Measurements from ENCODE around the gene VTI1A.

VTI1A gene

DNA sequence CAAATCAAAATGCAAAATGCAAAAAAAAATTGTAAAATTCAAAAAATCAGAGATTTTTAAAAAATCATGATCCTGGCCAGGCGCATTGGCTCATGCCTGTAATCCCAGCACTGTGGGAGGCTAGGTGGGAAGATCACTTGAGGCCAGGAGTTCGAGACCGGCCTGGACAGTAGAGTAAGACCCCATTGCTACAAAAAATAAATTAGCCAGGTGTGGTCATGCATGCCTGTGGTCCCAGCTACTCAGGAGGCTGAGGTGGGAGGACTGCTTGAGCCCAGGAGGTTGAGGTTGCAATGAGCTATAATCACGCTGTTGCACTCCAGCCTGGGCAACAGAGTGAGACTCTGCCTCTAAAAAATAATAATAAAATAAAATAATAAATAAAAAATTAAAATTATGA is 347.2 kb downstream of the VTI1A start:
- Mint-ChIP-seq H3K27ac (no peak overlapping the region), H3K9me3 (peaks cover 6% of the 10 kb centered on the region), H3K36me3 (ENCODE audit: low read depth) (peaks cover 3% of the 10 kb centered on the region), H3K27me3 (ENCODE audit: low read depth) (no peaks in the 10 kb centered on the region), H3K4me3 (no peak overlapping the region), H3K4me1 (ENCODE audit: low read depth) (no peaks in the 10 kb centered on the region)

- no peak overlapping the region for H3K4me3 Mint-ChIP-seq
- no peaks in the 10 kb centered on the region for H3K9me3 Mint-ChIP-seq
- no peaks in the 10 kb centered on the region for H3K36me3 Mint-ChIP-seq (ENCODE audit: low read depth)
- H3K4me1 Mint-ChIP-seq (ENCODE audit: low read depth), result no peaks in the 10 kb centered on the region
- no peak overlapping the region for H3K27ac Mint-ChIP-seq
- H3K27me3 Mint-ChIP-seq (ENCODE audit: low read depth), result no peaks in the 10 kb centered on the region
Measured at GRCh38 chr10:112795067-112795466, 348.1 kb downstream of the VTI1A start.

DNA sequence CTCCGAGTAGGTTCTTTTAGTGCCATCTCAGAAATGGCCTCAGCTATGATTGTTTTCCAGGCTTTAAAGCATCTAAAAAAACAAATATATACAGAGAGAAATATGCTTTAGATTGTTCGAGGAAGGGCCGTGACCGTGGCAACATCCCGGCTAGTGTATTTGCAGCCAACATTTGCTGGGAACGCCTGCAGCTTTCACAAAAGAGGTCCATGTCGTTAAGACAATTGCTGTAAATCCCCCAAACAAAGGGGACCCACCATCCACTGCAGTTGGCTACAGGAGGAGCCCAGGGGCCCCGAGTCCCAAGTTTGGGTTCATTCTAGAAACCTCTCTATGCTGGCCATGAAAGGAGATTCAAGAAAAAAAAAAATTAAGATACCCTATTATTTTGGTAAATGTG is 350.2 kb downstream of the VTI1A start:
- H3K27ac Mint-ChIP-seq, result no peak overlapping the region
- H3K4me3 Mint-ChIP-seq, result no peak overlapping the region
- H3K36me3 Mint-ChIP-seq (ENCODE audit: low read depth), result no peaks in the 10 kb centered on the region
- no peaks in the 10 kb centered on the region for H3K4me1 Mint-ChIP-seq (ENCODE audit: low read depth)
- H3K27me3 Mint-ChIP-seq (ENCODE audit: low read depth), result no peaks in the 10 kb centered on the region
- no peaks in the 10 kb centered on the region for H3K9me3 Mint-ChIP-seq

GRCh38 chr10:112797855-112798254 is 350.8 kb downstream of the VTI1A start:
- no peak overlapping the region for H3K27ac Mint-ChIP-seq
- H3K36me3 Mint-ChIP-seq (ENCODE audit: low read depth), result no peaks in the 10 kb centered on the region
- no peaks in the 10 kb centered on the region for H3K27me3 Mint-ChIP-seq (ENCODE audit: low read depth)
- H3K4me3 Mint-ChIP-seq, result no peak overlapping the region
- no peaks in the 10 kb centered on the region for H3K9me3 Mint-ChIP-seq
- no peaks in the 10 kb centered on the region for H3K4me1 Mint-ChIP-seq (ENCODE audit: low read depth)

GRCh38 chr10:112799038-112799437 is 352.0 kb downstream of the VTI1A start:
- Mint-ChIP-seq H3K27ac (no peak overlapping the region), H3K36me3 (ENCODE audit: low read depth) (no peaks in the 10 kb centered on the region), H3K9me3 (no peaks in the 10 kb centered on the region), H3K4me3 (no peak overlapping the region), H3K4me1 (ENCODE audit: low read depth) (no peaks in the 10 kb centered on the region), H3K27me3 (ENCODE audit: low read depth) (no peaks in the 10 kb centered on the region)

- Mint-ChIP-seq H3K4me1 (ENCODE audit: low read depth) (no peaks in the 10 kb centered on the region), H3K4me3 (no peak overlapping the region), H3K36me3 (ENCODE audit: low read depth) (no peaks in the 10 kb centered on the region), H3K9me3 (no peaks in the 10 kb centered on the region), H3K27ac (no peak overlapping the region), H3K27me3 (ENCODE audit: low read depth) (no peaks in the 10 kb centered on the region)
Measured at GRCh38 chr10:112799726-112800510, 352.9 kb downstream of the VTI1A start.

GRCh38 chr10:112801004-112801403 is 354.0 kb downstream of the VTI1A start:
- Mint-ChIP-seq H3K36me3 (ENCODE audit: low read depth) (no peaks in the 10 kb centered on the region), H3K27me3 (ENCODE audit: low read depth) (no peaks in the 10 kb centered on the region), H3K9me3 (no peaks in the 10 kb centered on the region), H3K4me1 (ENCODE audit: low read depth) (no peaks in the 10 kb centered on the region), H3K4me3 (no peak overlapping the region), H3K27ac (no peak overlapping the region)

DNA sequence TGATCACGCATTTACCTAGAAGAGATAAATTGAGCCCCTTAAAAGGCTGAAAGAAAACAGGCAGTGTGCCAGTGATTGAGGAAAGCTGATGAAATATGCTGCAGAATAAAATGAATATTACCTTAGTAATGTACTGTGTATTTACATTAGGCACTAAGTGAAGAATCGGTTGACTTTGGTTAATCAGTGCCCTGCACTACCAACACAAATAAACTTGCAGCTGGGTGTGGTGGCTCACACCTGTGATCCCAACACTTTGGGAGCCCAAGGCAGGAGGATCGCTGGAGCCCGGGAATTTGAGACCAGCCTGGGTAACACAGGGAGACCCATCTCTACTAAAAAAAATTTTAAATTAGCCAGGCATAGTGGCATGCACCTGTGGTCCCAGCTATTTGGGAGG is 354.7 kb downstream of the VTI1A start:
- Mint-ChIP-seq H3K36me3 (ENCODE audit: low read depth) (no peaks in the 10 kb centered on the region), H3K27ac (no peak overlapping the region), H3K9me3 (no peaks in the 10 kb centered on the region), H3K4me1 (ENCODE audit: low read depth) (no peaks in the 10 kb centered on the region), H3K27me3 (ENCODE audit: low read depth) (no peaks in the 10 kb centered on the region), H3K4me3 (no peak overlapping the region)

DNA sequence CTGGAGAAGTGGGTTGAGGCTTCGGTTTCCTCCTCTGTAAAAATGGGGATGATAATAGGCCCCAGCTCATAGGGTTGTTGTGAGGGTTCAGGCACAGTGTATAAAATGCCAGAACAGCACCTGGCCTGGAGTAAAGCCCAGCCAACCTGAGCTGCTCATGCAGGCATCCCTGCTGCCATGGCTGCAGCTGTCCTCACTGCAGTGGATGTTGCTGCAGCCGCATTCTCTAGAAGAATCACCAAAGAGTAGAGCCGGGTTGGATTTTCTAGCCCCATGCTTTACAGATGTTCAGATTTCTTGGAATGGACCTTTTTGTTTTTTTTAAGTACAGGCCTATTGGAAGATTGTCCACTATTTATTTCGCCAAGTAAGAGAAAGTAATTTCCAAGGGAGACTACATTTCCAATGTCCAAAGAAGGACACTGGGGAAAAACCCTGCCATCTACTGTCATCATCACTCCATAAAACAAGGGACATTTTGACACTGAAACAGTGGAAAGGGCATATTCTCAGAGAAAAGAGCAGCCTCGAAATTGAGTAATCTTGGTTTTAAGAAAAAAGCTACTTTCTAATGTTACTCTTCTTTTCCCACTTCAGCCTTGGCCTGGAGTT is 355.5 kb downstream of the VTI1A start:
- Mint-ChIP-seq H3K36me3 (ENCODE audit: low read depth) (no peaks in the 10 kb centered on the region), H3K4me1 (ENCODE audit: low read depth) (no peaks in the 10 kb centered on the region), H3K9me3 (no peaks in the 10 kb centered on the region), H3K27me3 (ENCODE audit: low read depth) (no peaks in the 10 kb centered on the region), H3K4me3 (no peak overlapping the region), H3K27ac (no peak overlapping the region)

- no peaks in the 10 kb centered on the region for H3K4me1 Mint-ChIP-seq (ENCODE audit: low read depth)
- no peak overlapping the region for H3K27ac Mint-ChIP-seq
- H3K27me3 Mint-ChIP-seq (ENCODE audit: low read depth), result no peaks in the 10 kb centered on the region
- no peaks in the 10 kb centered on the region for H3K9me3 Mint-ChIP-seq
- H3K4me3 Mint-ChIP-seq, result no peak overlapping the region
- H3K36me3 Mint-ChIP-seq (ENCODE audit: low read depth), result no peaks in the 10 kb centered on the region
Measured at GRCh38 chr10:112803961-112804401, 357.0 kb downstream of the VTI1A start.

- Mint-ChIP-seq H3K27ac (no peak overlapping the region), H3K9me3 (no peaks in the 10 kb centered on the region), H3K36me3 (ENCODE audit: low read depth) (no peaks in the 10 kb centered on the region), H3K4me3 (no peak overlapping the region), H3K4me1 (ENCODE audit: low read depth) (no peaks in the 10 kb centered on the region), H3K27me3 (ENCODE audit: low read depth) (no peaks in the 10 kb centered on the region)
Measured at GRCh38 chr10:112805254-112805590, 358.2 kb downstream of the VTI1A start.

- Mint-ChIP-seq H3K4me1 (ENCODE audit: low read depth) (no peaks in the 10 kb centered on the region), H3K27me3 (ENCODE audit: low read depth) (no peaks in the 10 kb centered on the region), H3K4me3 (no peak overlapping the region), H3K27ac (no peak overlapping the region), H3K9me3 (no peaks in the 10 kb centered on the region), H3K36me3 (ENCODE audit: low read depth) (no peaks in the 10 kb centered on the region)
Measured at GRCh38 chr10:112805701-112806100, 358.7 kb downstream of the VTI1A start.

- no peak overlapping the region for H3K4me3 Mint-ChIP-seq
Measured at GRCh38 chr10:112807013-112807412, 360.0 kb downstream of the VTI1A start.

GRCh38 chr10:112809736-112810135 is 362.7 kb downstream of the VTI1A start:
- Mint-ChIP-seq H3K27me3 (ENCODE audit: low read depth) (no peaks in the 10 kb centered on the region), H3K4me3 (no peak overlapping the region)

More at GRCh38 chr10:112807013-112807412, 360.0 kb downstream of the VTI1A start:
- H3K27me3 Mint-ChIP-seq (ENCODE audit: low read depth), result no peaks in the 10 kb centered on the region
- no peaks in the 10 kb centered on the region for H3K4me1 Mint-ChIP-seq (ENCODE audit: low read depth)
- no peaks in the 10 kb centered on the region for H3K9me3 Mint-ChIP-seq
- no peak overlapping the region for H3K27ac Mint-ChIP-seq
- no peaks in the 10 kb centered on the region for H3K36me3 Mint-ChIP-seq (ENCODE audit: low read depth)

DNA sequence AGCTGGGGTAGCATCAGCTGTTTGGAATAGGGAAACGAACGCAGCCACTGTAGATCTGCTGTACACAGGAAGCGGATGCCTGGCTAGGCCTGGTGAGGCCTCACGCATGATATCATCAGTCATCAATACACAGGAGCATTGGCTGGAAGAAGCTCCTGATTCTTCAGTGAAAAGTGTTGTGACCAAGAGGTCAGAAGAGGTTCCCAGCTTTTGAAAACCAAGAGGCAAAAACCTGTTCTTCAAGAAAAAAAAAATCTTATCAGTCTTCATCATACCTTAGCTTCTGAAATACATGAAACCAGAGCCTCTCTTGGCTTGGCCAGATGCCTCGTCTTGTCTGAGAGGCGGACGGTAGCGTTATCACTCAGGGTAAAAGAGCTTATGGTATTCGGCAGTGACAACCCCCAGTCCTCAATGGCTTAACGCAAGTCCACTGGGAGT is 363.7 kb downstream of the VTI1A start:
- Mint-ChIP-seq H3K4me1 (ENCODE audit: low read depth) (peaks cover 28% of the 10 kb centered on the region), H3K27me3 (ENCODE audit: low read depth) (no peaks in the 10 kb centered on the region), H3K27ac (no peak overlapping the region), H3K9me3 (no peaks in the 10 kb centered on the region), H3K4me3 (no peak overlapping the region), H3K36me3 (ENCODE audit: low read depth) (peaks cover 4% of the 10 kb centered on the region)

More at GRCh38 chr10:112809736-112810135, 362.7 kb downstream of the VTI1A start:
- Mint-ChIP-seq H3K27ac (no peak overlapping the region), H3K9me3 (no peaks in the 10 kb centered on the region), H3K36me3 (ENCODE audit: low read depth) (peaks cover 4% of the 10 kb centered on the region), H3K4me1 (ENCODE audit: low read depth) (peaks cover 21% of the 10 kb centered on the region)

Measured in T-helper 1 cell treated with Interleukin-12 subunit alpha and Interleukin-12 subunit beta and Interleukin-4 antibody, amounts not matched to agents 30 μg/mL and 1 μg/mL, for 36 hours (primary cell).